K562 (cell line): Measurements from ENCODE around the gene ASZ1. TPM values are rescaled to one million over a fixed set of nuclear protein-coding genes. Genes with fewer than 3 reads are reported as not detected.

Source experiments
- ATAC-seq: fragments of 200-7000 bp; cut with Tn5 transposase; 3 replicates; pipeline ENCODE4 v1.9.1; 2020; ENCODE audit warnings: moderate library complexity
- BruUV-seq: library from RNA; stranded (reverse); fragments of 400-500 nt; replicated peaks from 2 replicates; lab custom pipeline; 2021; lab: Mats Ljungman, UMichigan
- CTCF ChIA-PET: fragments of 300-600 bp; formaldehyde crosslinking; extraction: SDS; loops from one replicate; lab custom pipeline; 2021; ENCODE audit warnings: low intra/inter-chr PET ratio; lab: Yijun Ruan, JAX
- POLR2A ChIA-PET: fragments of 300-600, 350-650 bp; sonication (Branson Sonifier 250); formaldehyde crosslinking; extraction: SDS; loops from one replicate; lab custom pipeline; 2021; ENCODE audit warnings: antibody characterized with exemption, inconsistent platforms; lab: Yijun Ruan, JAX
- DNase-seq, 4 experiments: peaks; one replicate each; pipeline versions ENCODE4 v3.0.0 to v3.0.0-alpha.2; 2011 to 2018; ENCODE audit warnings: low spot score in 3 of 4, mixed read lengths in 3 of 4; ENCODE audit errors: extremely low read depth in 1 of 4
- FAIRE-seq: peaks from 2 replicates; lab custom pipeline; 2011; peaks lifted over from hg19 to GRCh38; lab: Jason Lieb, UNC
- H2AFZ ChIP-seq: 2 replicates; pipeline ENCODE4 v1.6.0; 2011; ENCODE audit warnings: low read depth, low read length, control low read depth, inconsistent platforms
- H3K27ac ChIP-seq: fragments of 200-600 bp; 3 replicates; pipeline ENCODE4 v1.8.0; 2011; ENCODE audit warnings: low read depth, mild to moderate bottlenecking, control low read depth, inconsistent platforms, low read length, moderate library complexity, mixed read lengths; ENCODE audit errors: extremely low read depth
- H3K27me3 ChIP-seq, 2 experiments: fragments of 300-600 bp in 1 of 2; 2 replicates in 1 of 2; 3 replicates in 1 of 2; pipeline versions ENCODE4 v1.6.0 to v1.8.0; 2011; ENCODE audit warnings: inconsistent platforms in 2 of 2, low read length in 2 of 2, mild to moderate bottlenecking in 1 of 2, mixed read lengths in 1 of 2, moderate library complexity in 1 of 2; ENCODE audit not compliant: control insufficient read depth in 2 of 2, insufficient read depth in 2 of 2
- H3K36me3 ChIP-seq: fragments of 300-600 bp; 3 replicates; pipeline ENCODE4 v1.8.0; 2011; ENCODE audit warnings: mild to moderate bottlenecking, low read length, inconsistent platforms; ENCODE audit not compliant: control insufficient read depth, insufficient read depth
- H3K4me1 ChIP-seq, 2 experiments: fragments of 200-600 bp in 1 of 2; replicated peaks in 1 of 2; 2 replicates in 1 of 2; 3 replicates in 1 of 2; pipeline versions ENCODE4 v1.5.1 to v1.8.0; 2011; ENCODE audit warnings: inconsistent platforms in 2 of 2, low read length in 2 of 2, mild to moderate bottlenecking in 1 of 2, mixed read lengths in 1 of 2, moderate library complexity in 1 of 2; ENCODE audit not compliant: control insufficient read depth in 2 of 2, insufficient read depth in 2 of 2
- H3K4me2 ChIP-seq: 2 replicates; pipeline ENCODE4 v1.6.1; 2011; ENCODE audit warnings: low read length, control low read depth, inconsistent platforms, mixed read lengths; ENCODE audit not compliant: insufficient read depth
- H3K4me3 ChIP-seq: fragments of 200-600 bp; sonication (generic), shearing (Covaris generic); 2 replicates; pipeline ENCODE4 v1.5.1; 2016; ENCODE audit warnings: control low read depth, inconsistent platforms
- H3K79me2 ChIP-seq: fragments of 200-600 bp; 3 replicates; pipeline ENCODE4 v1.8.0; 2011; ENCODE audit warnings: low read length, inconsistent platforms; ENCODE audit not compliant: control insufficient read depth, insufficient read depth
- H3K9ac ChIP-seq, 2 experiments: 2 replicates each; pipeline versions ENCODE4 v1.6.0 to v1.6.1; 2011; ENCODE audit warnings: low read depth in 2 of 2, low read length in 2 of 2, control low read depth in 1 of 2, inconsistent platforms in 1 of 2, mild to moderate bottlenecking in 1 of 2, mixed read lengths in 1 of 2; ENCODE audit not compliant: insufficient read depth in 1 of 2
- H3K9me1 ChIP-seq: one replicate; pipeline ENCODE4 v1.6.0; 2011; ENCODE audit warnings: inconsistent platforms, mild to moderate bottlenecking, low read length, moderate library complexity; ENCODE audit not compliant: control insufficient read depth, insufficient read depth
- H3K9me3 ChIP-seq: replicated peaks from 2 replicates; pipeline ENCODE4 v1.5.1; 2011; ENCODE audit warnings: low read depth, low read length, inconsistent platforms; ENCODE audit not compliant: control insufficient read depth, insufficient read depth
- H4K20me1 ChIP-seq: replicated peaks from 2 replicates; pipeline ENCODE4 v1.6.1; 2011; ENCODE audit warnings: low read length, inconsistent platforms, mixed read lengths; ENCODE audit not compliant: control insufficient read depth, insufficient read depth
- ELK3 ChIP-seq: fragments of 450-650 bp; formaldehyde crosslinking; IDR thresholded peaks from 2 replicates; pipeline ENCODE4 v1.4.0; 2020; ENCODE audit warnings: mild to moderate bottlenecking
- ESRRB ChIP-seq: fragments of 250-450 bp; sonication (Bioruptor Pico); IDR thresholded peaks from 2 replicates; pipeline ENCODE4 v1.5.0; 2020; ENCODE audit warnings: mild to moderate bottlenecking, moderate library complexity, borderline replicate concordance
- HINFP ChIP-seq: fragments of 450-650 bp; conservative IDR thresholded peaks from 2 replicates; pipeline ENCODE4 v1.6.1; 2016; ENCODE audit warnings: missing genetic modification characterization, low read depth, mild to moderate bottlenecking, control low read depth, missing compliant biosample characterization
- KLF13 ChIP-seq: fragments of 450-650 bp; IDR thresholded peaks from 2 replicates; pipeline ENCODE4 v1.6.1; 2016; ENCODE audit warnings: missing genetic modification characterization, low read depth, mild to moderate bottlenecking, missing compliant biosample characterization, moderate library complexity, borderline replicate concordance
- MLLT1 ChIP-seq, 2 experiments: fragments of 450-650 bp; IDR thresholded peaks; 2 replicates each; pipeline ENCODE4 v1.6.1; 2016
- NFXL1 ChIP-seq: fragments of 450-650 bp; formaldehyde crosslinking; IDR thresholded peaks from 2 replicates; pipeline ENCODE4 v1.4.0; 2021; ENCODE audit warnings: mild to moderate bottlenecking
- NUFIP1 ChIP-seq: fragments of 450-650 bp; IDR thresholded peaks from 2 replicates; pipeline ENCODE4 v1.6.1; 2018; ENCODE audit not compliant: partially characterized antibody
- RBM17 ChIP-seq: fragments of 200-400 bp; formaldehyde crosslinking; IDR thresholded peaks from 2 replicates; pipeline ENCODE4 v1.6.1; 2017; ENCODE audit warnings: low read depth, mild to moderate bottlenecking, low read length, borderline replicate concordance
- TCF15 ChIP-seq: fragments of 250-450 bp; sonication (Bioruptor Pico); IDR thresholded peaks from 2 replicates; pipeline ENCODE4 v1.8.0; 2022; ENCODE audit warnings: moderate library complexity, mild to moderate bottlenecking, inconsistent platforms
- TEAD2 ChIP-seq: fragments of 450-650 bp; IDR thresholded peaks from 2 replicates; pipeline ENCODE4 v1.6.1; 2016; ENCODE audit warnings: missing genetic modification characterization, control low read depth, missing compliant biosample characterization
- TEAD4 ChIP-seq, 2 experiments: sonication (generic) in 1 of 2; formaldehyde crosslinking in 1 of 2; IDR thresholded peaks; 2 replicates each; pipeline versions ENCODE4 v1.6.1 to v1.8.0; 2012 to 2022; ENCODE audit warnings: borderline replicate concordance in 1 of 2, inconsistent platforms in 1 of 2, low read length in 1 of 2, mild to moderate bottlenecking in 1 of 2, missing genetic modification reagents in 1 of 2
- TGIF2 ChIP-seq: sonication (generic); formaldehyde crosslinking; IDR thresholded peaks from 2 replicates; pipeline ENCODE4 v1.8.1; 2022; ENCODE audit warnings: mild to moderate bottlenecking, missing genetic modification reagents, moderate library complexity
- U2AF1 ChIP-seq: fragments of 200-400 bp; formaldehyde crosslinking; optimal IDR thresholded peaks from 2 replicates; pipeline ENCODE3; 2017; ENCODE audit warnings: mild to moderate bottlenecking, low read depth, low read length, moderate library complexity
- ZFP36 ChIP-seq: fragments of 150-350 bp; IDR thresholded peaks from 2 replicates; pipeline ENCODE4 v1.6.1; 2018; ENCODE audit warnings: low read length, low read depth; ENCODE audit not compliant: partially characterized antibody
- WGBS: fragments of 100-300 bp; shearing (Covaris generic); methylation state at CpG from one replicate; pipeline ENCODE4 v1.1.6; 2016; ENCODE audit warnings: low coverage, mixed read lengths; ENCODE audit not compliant: insufficient coverage; ENCODE audit errors: missing lambda C conversion rate; 5-methylcytosine and 5-hydroxymethylcytosine counted together
- in situ Hi-C: fragments of 300-500 bp; cut with MboI; formaldehyde crosslinking; loops from 4 replicates; pipeline ENCODE4 v1.15.0; 2018; ENCODE audit warnings: inconsistent platforms, mixed read lengths
- intact Hi-C: fragments of 100-400 bp; cut with micrococcal nuclease; formaldehyde crosslinking; loops from 2 replicates; pipeline ENCODE4 v1.14.2; 2022
- polyA plus RNA-seq, 8 experiments: library from polyadenylated mRNA; depleted of rRNA in 4 of 8; stranded (reverse) in 5 of 8; unstranded in 3 of 8; fragments of >200 nt; fragmentation: Nextera tagmentation in 2 of 8; fragmentation: Illumina TruSeq in 1 of 8; extraction: Ambion mirVana in 2 of 8; extraction: Trizol in 1 of 8; gene quantifications; 2 replicates each; pipeline versions ENCODE4 v1.2.1 to v1.2.3, GENCODE V29; 2011 to 2014; ENCODE audit warnings: inconsistent platforms in 1 of 8, missing spikeins in 1 of 8
- total RNA-seq, 7 experiments: library from RNA; depleted of rRNA in 6 of 7; stranded (reverse); fragments of >200 nt in 6 of 7; fragmentation: Illumina TruSeq in 2 of 7; extraction: Trizol in 2 of 7; gene quantifications; 2 replicates each; pipeline versions ENCODE4 v1.2.1 to v1.2.3, GENCODE V29; 2011 to 2021; ENCODE audit warnings: low replicate concordance in 1 of 7

Gene ASZ1
- total and polyA plus RNA-seq, 9 of the 15 experiments (the other 6 are each of a cell fraction or from before 2014, with no cell fraction given), result not detected

- no peaks in the 10 kb centered on the region for H3K79me2 ChIP-seq
- H3K4me2 ChIP-seq, result no peak overlapping the region
- H3K36me3 ChIP-seq, result no peaks in the 10 kb centered on the region
- POLR2A ChIA-PET, result no interaction called here
- WGBS, result 7% methylated on average over 63 of the region's 67 CpGs
- H3K27me3 ChIP-seq, result peaks cover 43 to 44% of the 10 kb centered on the region in 2 experiments; a peak in 4 of 5 replicates
- 0 out of 2 replicates have a peak, but pooled peaks cover 4% of the 10 kb centered on the region for H4K20me1 ChIP-seq
- intact Hi-C loops, result no loop called here
- H3K9me3 ChIP-seq, result no peaks in the 10 kb centered on the region
- in situ Hi-C loops, result no loop called here
- ATAC-seq, result peak; percentile 52
- H3K9ac ChIP-seq, result no peak overlapping the region
- H2AFZ ChIP-seq, result no peak overlapping the region
- peaks cover 0 to 16% of the 10 kb centered on the region in 2 experiments; a peak in 2 of 5 replicates for H3K4me1 ChIP-seq
- DNase-seq, result no peak
- no peak for FAIRE-seq
- no TSS peak for BruUV-seq
- CTCF ChIA-PET, result no interaction called here
- no peaks in the 10 kb centered on the region for H3K9me1 ChIP-seq
- H3K27ac ChIP-seq, result no peak overlapping the region
- H3K4me3 ChIP-seq, result no peak overlapping the region
- no peak for TF ChIP-seq ZFP36
- no peak for TF ChIP-seq KLF13
- TF ChIP-seq MLLT1 (IDR thresholded peaks at IDR 0.05), result no peak
- no peak for TF ChIP-seq NUFIP1
- no peak for TF ChIP-seq TEAD2 (tag)
- no peak for TF ChIP-seq TEAD4 (IDR thresholded peaks at IDR 0.05; ENCODE audit: low read length)
- no peak for TF ChIP-seq TEAD4 (CRISPR knock-in tag; IDR thresholded peaks at IDR 0.05; ENCODE audit: borderline replicate concordance)
- TF ChIP-seq U2AF1, result no peak
- TF ChIP-seq TGIF2 (CRISPR knock-in tag), result no peak
- TF ChIP-seq ELK3 (CRISPR knock-in tag), result no peak
- no peak for TF ChIP-seq RBM17
- TF ChIP-seq HINFP, result no peak
- no peak for TF ChIP-seq NFXL1
- TF ChIP-seq TCF15 (CRISPR knock-in tag), result no peak
- TF ChIP-seq ESRRB (CRISPR knock-in tag), result no peak
Observed at GRCh38 chr7:117323851-117324711, 103.2 kb downstream of the ASZ1 start.
